GM10248 (cell line): ENCODE results near the gene MRPS7.
A peak's percentile ranks its signal among the peaks of the same experiment; 100 is the strongest.

Experiments
- CTCF ChIA-PET: fragments of 300-600 bp; sonication (Branson Sonifier 250); formaldehyde crosslinking; extraction: SDS; loops from one replicate; lab custom pipeline; 2021; ENCODE audit warnings: antibody characterized with exemption; lab: Yijun Ruan, JAX
- POLR2A ChIA-PET: fragments of 350-650 bp; sonication (Branson Sonifier 250); formaldehyde crosslinking; extraction: SDS; loops from one replicate; lab custom pipeline; 2020; ENCODE audit warnings: antibody characterized with exemption; lab: Yijun Ruan, JAX
- DNase-seq: peaks from one replicate; pipeline ENCODE4 v3.0.0; 2012; ENCODE audit errors: extremely low spot score
- CTCF ChIP-seq: IDR thresholded peaks from 2 replicates; pipeline ENCODE4 v1.5.1; 2012; ENCODE audit warnings: mild to moderate bottlenecking, low read depth; ENCODE audit errors: extremely low read depth, missing control alignments, control extremely low read depth

MRPS7 gene

DNA sequence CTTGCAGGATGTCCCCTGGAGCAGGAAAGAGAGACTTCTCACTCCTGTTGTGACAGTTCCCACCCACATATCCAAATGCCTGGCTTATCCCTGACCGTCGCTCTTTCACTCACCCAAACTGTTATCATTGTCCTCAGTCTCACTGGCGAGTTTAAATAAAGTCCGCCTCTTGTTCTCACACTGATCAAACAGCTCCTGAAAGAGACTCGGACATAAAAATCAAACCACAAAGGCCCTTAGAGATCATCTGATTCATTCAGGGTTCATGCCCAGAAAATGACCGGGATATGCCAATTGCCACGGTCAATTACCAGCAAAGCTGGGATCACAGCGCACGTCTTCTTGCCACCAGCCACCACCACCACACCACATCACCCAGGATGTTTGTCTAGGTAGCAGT, 20.2 kb upstream of the MRPS7 start:
- POLR2A ChIA-PET: no interaction called here

DNA sequence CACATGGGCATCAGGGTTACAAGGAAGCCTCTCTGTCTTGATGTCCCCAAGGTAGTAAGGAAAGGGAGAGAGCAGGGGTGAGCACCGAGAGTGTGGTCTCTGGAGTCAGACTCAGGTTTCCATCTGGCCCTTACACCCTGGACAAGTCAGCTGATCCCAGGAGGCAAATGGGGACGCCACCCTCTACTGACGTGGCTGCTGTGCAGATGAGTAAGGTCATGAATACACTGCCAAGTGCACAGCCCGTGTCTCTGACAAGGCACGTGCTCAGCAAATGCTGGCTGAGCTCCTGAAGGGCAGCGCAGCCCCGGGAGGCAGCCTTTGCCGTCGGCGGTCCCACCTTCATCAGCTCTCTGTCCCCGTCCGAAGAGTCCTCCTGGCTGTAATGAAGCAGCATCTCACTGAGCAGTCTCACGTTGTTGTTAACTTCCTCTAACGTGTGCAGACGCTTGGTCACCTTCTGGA, 19.7 kb upstream of the MRPS7 start:
- DNase-seq: no peak
- ChIA-PET CTCF (interaction anchor here (1.2 to 7.4 kb wide), 6 partner anchors 16 to 128 kb away, joined by 3 to 87 read pairs (median 12); partner anchors contain the start of genes GGA3, MIF4GD, MRPS7 and NT5C), POLR2A (interaction anchor here (1.1 kb wide), 1 partner anchor 128 kb away, joined by 3 read pairs; no protein-coding TSS in a partner anchor)

More for the DNA sequence above, 20.2 kb upstream of the MRPS7 start:
- CTCF ChIA-PET: interaction anchor here (1.2 to 7.4 kb wide), 8 partner anchors 7 to 279 kb away, joined by 3 to 87 read pairs (median 14); partner anchors contain the start of genes GGA3, MIF4GD, MRPS7 and NT5C
- DNase-seq: no peak
- no peak for TF ChIP-seq CTCF

DNA sequence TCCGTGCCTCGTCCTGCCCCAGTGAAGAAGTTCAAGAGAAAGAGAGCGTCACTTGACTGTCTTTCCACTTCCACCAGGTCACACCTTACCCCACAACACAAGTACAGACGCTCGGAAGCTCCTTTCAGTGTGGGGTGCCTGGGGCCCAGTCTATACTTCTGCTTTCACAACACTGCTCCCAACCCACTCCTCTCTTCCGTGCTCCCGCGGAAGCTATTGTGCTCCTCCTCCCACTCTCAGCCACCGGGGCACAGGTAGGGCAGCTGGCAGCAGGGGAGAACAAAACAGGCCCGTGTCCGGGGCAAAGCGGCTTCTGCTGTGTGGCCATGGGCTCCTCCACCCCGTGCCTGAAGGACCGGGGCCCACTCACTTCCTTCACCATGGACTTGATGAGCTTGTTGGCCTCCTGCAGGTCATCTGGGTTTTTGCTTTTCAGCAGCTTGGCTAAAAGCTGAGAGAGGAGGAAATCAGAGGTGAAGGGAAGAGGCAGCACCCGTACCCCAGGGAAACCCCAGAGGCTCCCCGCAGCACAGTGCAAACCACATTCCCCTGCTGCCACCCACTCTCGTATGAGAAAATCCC, 19.1 kb upstream of the MRPS7 start:
- CTCF ChIA-PET: interaction anchor here (1.2 to 7.4 kb wide), 6 partner anchors 17 to 129 kb away, joined by 3 to 87 read pairs (median 12); partner anchors contain the start of genes GGA3, MIF4GD, MRPS7 and NT5C
- DNase-seq: peak; percentile 62
- TF ChIP-seq CTCF: no peak
- POLR2A ChIA-PET: interaction anchor here (0.6 to 1.1 kb wide), 3 partner anchors 10 to 128 kb away, joined by 3 read pairs; no protein-coding TSS in a partner anchor

More for the DNA sequence above, 19.7 kb upstream of the MRPS7 start:
- no peak for TF ChIP-seq CTCF

DNA sequence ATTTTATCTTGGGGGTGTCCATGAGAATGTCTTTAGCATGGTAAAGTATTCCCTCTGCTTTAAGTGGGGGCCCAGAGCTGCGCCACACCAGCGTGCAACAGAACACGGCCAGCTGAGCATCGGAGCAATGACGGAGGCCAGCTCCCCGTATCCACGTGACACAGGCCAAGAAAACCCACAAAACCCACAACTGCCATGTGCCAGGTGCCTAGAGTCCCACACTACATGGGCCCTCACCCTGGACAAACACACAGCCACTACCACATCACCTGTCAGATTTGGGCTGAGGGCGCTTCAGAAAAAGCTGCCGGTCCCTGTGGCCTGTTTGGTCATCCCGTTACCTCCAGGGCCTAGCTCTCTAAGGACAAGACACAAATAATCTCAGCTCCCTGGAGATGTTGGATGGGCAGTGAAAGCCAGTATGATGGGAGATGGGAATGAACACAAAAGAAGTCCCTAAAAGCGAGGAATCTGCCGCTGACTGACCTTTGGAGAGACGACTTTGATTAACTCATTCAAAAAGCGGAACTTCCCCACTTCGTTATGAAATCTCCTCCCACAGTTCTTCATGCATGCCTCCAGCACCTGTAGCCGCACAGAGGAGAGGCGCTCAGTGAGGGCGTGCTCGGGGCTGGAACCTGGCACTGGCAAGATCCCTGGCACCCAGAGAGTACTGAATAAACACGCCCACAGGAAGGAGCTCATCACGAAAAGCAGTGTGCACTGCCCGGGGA, 17.4 kb upstream of the MRPS7 start:
- peak; percentile 56 for DNase-seq
- ChIA-PET POLR2A (interaction anchor here (1.3 kb wide), 1 partner anchor 16 kb away, joined by 4 read pairs; no protein-coding TSS in a partner anchor), CTCF (interaction anchor here (0.6 to 1.7 kb wide), 5 partner anchors 14 to 168 kb away, joined by 3 to 10 read pairs (median 4); partner anchors contain the start of gene MIF4GD)
- TF ChIP-seq CTCF: no peak

DNA sequence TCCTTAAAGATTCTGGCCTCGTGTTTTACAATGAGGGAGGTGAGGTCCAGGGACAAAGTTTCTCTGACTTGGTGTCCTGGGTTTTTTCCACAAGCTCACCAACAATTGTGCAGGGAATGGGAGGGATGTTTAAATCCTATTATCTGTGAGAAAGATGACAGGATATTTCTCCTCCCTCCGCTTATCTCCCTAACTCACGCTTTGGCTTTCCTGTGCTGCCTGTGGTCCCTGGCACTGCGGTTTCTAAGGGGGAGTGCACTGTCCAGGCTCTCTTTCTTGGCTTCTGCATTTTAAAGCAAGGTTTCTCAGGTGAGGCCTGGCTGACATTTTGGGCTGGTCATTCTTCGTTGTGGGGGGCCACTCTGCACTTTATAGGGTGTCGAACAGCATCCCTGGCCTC, 16.7 kb upstream of the MRPS7 start:
- CTCF ChIA-PET: interaction anchor here (0.8 to 1.7 kb wide), 4 partner anchors 15 to 26 kb away, joined by 3 to 10 read pairs (median 4); partner anchors contain the start of gene MIF4GD
- no peak for TF ChIP-seq CTCF
- no peak for DNase-seq
- POLR2A ChIA-PET: interaction anchor here (1.3 kb wide), 1 partner anchor 16 kb away, joined by 4 read pairs; no protein-coding TSS in a partner anchor

DNA sequence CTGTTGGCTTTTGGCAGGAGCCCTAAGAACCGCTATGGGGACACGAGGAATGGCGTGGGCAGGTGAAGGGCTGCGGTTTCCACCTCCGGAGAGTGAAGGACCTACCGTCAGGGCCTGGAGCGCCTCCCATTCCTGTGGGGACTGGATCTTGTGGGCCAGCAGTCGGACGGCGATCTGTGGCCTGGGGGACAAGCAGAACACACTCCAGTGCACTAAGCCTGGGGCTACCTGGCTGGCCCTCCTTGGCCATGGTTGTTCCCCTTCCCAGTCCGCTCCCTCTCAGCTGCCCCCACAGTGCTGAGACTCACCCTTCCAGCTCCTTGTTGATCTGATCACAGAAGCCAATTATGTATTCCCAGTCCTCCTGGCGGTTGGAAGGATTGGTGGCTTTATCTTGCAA, 15.3 kb upstream of the MRPS7 start:
- DNase-seq: no peak
- ChIA-PET CTCF (interaction anchor here (1.0 to 1.3 kb wide), 3 partner anchors 16 to 132 kb away, joined by 3 read pairs; no protein-coding TSS in a partner anchor), POLR2A (interaction anchor here (0.5 to 0.7 kb wide), 3 partner anchors 16 to 181 kb away, joined by 3 to 4 read pairs (median 4); no protein-coding TSS in a partner anchor)
- no peak for TF ChIP-seq CTCF
